Stimulated activated effector memory CD8-positive, alpha-beta T cell treated with anti-CD3 and anti-CD28 coated beads, Interleukin-12 subunit alpha, Interleukin-12 subunit beta, amount 100 ng/mL, for 72 hours (primary cell): ENCODE results near the gene IL17RD.

ENCODE experiments used
- ATAC-seq: fragments of 150-1000 bp; cut with Tn5 transposase; 2 replicates; pipeline ENCODE4 v1.10.0; 2021
- DNase-seq, 2 donors: peaks; one replicate each; pipeline ENCODE4 v3.0.0; 2021 to 2022; ENCODE audit warnings: low spot score in 2 of 2
- H3K27ac Mint-ChIP-seq: one replicate; pipeline ENCODE4 v1.8.0; 2022; ENCODE audit warnings: mild to moderate bottlenecking, mixed read lengths
- H3K36me3 Mint-ChIP-seq: one replicate; pipeline ENCODE4 v1.8.0; 2022; ENCODE audit warnings: mild to moderate bottlenecking, mixed read lengths
- H3K4me1 Mint-ChIP-seq: one replicate; pipeline ENCODE4 v1.8.0; 2022; ENCODE audit warnings: mixed read lengths
- H3K4me3 Mint-ChIP-seq: one replicate; pipeline ENCODE4 v1.8.0; 2022; ENCODE audit warnings: mild to moderate bottlenecking, mixed read lengths
- H3K9me3 Mint-ChIP-seq: one replicate; pipeline ENCODE4 v1.8.0; 2022; ENCODE audit warnings: mixed read lengths

Gene IL17RD

DNA sequence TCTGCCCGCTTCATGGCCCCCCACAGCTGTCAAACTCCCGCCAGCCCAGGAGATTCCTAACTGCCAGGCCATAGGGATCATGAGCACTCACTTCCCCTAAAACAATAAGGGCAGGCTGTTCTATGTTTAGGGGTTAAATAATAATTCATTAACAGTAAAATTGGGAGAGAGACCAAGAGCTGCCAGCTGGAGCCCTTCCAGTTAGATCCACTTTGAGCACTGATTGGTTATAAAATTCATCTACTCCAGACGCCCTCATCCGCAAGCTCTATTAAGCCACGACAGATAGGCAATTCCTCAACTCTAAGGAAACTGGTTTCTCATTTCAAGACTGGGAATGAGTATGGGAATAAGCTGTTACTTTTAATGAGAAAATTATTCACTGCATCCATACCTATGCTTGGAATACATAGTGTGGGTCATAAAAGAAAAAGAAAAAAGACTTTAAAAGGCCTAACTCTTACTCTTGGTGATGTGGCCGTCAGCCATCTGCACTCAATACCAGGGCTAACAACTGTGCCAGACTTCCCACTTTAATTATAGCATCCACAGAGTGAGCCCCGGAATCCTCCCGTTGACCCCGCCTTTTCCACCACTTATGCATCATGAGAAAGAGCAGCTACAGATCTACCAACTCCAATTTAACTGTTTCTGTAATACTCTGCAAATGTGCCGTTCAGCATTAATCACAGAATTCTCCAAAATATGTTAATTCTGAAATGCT is 44.5 kb downstream of the IL17RD start:
- DNase-seq: no peak
- Mint-ChIP-seq H3K4me3 (no peak overlapping the region), H3K4me1 (no peaks in the 10 kb centered on the region), H3K27ac (no peak overlapping the region), H3K9me3 (no peaks in the 10 kb centered on the region), H3K36me3 (no peaks in the 10 kb centered on the region)
- no peak for ATAC-seq

DNA sequence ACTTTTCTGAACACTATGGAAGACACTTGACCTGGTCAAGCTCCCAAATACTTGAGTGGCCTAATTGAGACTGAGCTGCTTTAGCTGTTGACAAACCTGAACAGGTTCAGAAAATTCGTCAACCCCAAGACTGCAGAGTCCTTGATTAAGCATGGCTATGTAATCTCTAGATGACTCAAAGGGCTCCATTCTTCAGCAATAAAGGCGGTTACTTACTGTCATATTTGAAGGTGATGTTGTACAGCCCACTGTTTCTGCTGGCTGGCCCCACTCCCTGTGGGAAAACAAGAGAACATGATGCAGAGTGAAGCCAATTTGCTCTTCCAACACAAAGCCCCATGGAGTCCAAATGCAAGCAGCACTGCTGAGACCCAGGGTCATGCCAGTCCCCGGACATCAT is 45.1 kb downstream of the IL17RD start:
- no peaks in the 10 kb centered on the region for H3K9me3 Mint-ChIP-seq
- H3K4me1 Mint-ChIP-seq: no peaks in the 10 kb centered on the region
- no peak for ATAC-seq
- H3K4me3 Mint-ChIP-seq: no peak overlapping the region
- H3K27ac Mint-ChIP-seq: no peak overlapping the region
- DNase-seq: no peak
- H3K36me3 Mint-ChIP-seq: no peaks in the 10 kb centered on the region

GRCh38 chr3:57118254-57118653 is 46.9 kb downstream of the IL17RD start:
- Mint-ChIP-seq H3K27ac (no peak overlapping the region), H3K9me3 (no peaks in the 10 kb centered on the region), H3K4me1 (no peaks in the 10 kb centered on the region), H3K36me3 (no peaks in the 10 kb centered on the region), H3K4me3 (no peak overlapping the region)
- DNase-seq (no peak), ATAC-seq (no peak)

DNA sequence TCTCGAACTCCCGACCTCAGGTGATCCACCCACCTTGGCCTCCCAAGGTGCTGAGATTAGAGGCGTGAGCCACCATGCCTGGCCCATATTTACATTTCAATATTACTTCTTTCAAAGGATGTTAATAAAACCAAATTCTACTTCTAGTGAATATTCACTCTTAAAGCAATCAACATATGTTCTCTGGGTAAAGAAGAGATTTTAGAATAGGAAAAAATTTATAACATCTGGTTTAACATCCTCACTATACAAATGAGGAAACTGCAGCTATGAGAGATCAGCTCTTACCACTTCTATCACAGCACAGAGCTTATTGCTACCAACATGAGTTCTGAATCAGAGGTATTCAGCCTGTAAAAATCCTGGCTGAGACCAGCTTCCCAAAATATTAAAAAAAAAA is 48.7 kb downstream of the IL17RD start:
- no peaks in the 10 kb centered on the region for H3K36me3 Mint-ChIP-seq
- H3K27ac Mint-ChIP-seq: no peak overlapping the region
- H3K4me3 Mint-ChIP-seq: no peak overlapping the region
- H3K9me3 Mint-ChIP-seq: no peaks in the 10 kb centered on the region
- DNase-seq (no peak), ATAC-seq (no peak)
- peaks cover 12% of the 10 kb centered on the region for H3K4me1 Mint-ChIP-seq

DNA sequence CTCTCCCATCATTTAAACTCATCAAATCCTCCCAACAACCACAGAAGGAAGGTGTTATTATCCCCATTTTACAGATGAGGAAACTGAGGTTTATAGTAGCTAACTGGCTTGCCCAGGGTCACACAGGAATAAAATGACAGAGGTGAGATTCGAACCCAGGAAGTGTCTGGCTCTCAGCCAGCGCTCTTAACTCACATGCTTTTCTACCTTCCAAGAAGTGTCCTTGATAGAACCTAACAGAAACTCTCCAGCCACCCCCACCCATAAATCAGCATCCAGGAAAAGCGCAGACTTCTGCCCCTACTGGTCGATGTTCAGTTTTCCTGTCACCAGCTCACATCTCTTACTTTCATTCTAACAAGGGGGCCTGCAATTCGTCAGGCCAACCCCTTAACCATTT is 52.9 kb downstream of the IL17RD start:
- peaks cover 12% of the 10 kb centered on the region for H3K4me1 Mint-ChIP-seq
- no peaks in the 10 kb centered on the region for H3K9me3 Mint-ChIP-seq
- H3K36me3 Mint-ChIP-seq: no peaks in the 10 kb centered on the region
- no peak for DNase-seq
- no peak for ATAC-seq
- peak overlapping the region; percentile 57 for H3K4me3 Mint-ChIP-seq
- peak overlapping the region; percentile 54 for H3K27ac Mint-ChIP-seq

DNA sequence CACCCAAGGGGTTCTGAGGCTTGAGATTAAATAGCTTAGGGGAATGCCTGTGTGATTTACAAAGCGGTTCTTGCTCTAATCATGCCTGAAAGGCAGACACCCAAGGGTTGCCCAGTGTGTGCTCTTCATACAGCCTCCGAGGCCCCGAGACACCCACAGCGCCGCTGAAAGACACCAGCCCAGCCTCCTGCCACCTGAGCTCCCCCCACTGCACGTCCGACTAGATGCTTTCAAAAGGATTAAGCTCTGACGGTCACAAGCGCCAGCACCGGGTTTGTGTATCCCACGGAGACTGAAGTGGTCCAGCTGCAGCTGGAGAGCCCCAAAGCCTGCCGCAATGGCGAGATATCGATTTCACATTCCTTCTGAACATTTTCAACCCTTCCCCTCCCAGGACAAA is 54.4 kb downstream of the IL17RD start:
- Mint-ChIP-seq H3K9me3 (no peaks in the 10 kb centered on the region), H3K4me3 (no peak overlapping the region), H3K4me1 (peaks cover 12% of the 10 kb centered on the region), H3K27ac (no peak overlapping the region), H3K36me3 (no peaks in the 10 kb centered on the region)
- no peak for DNase-seq
- no peak for ATAC-seq

GRCh38 chr3:57110214-57110613 is 54.9 kb downstream of the IL17RD start:
- Mint-ChIP-seq H3K36me3 (no peaks in the 10 kb centered on the region), H3K27ac (no peak overlapping the region), H3K9me3 (no peaks in the 10 kb centered on the region), H3K4me1 (peaks cover 12% of the 10 kb centered on the region), H3K4me3 (no peak overlapping the region)
- DNase-seq: no peak
- no peak for ATAC-seq

- H3K36me3 Mint-ChIP-seq: no peaks in the 10 kb centered on the region
- DNase-seq (no peak), ATAC-seq (no peak)
- H3K4me1 Mint-ChIP-seq: peaks cover 12% of the 10 kb centered on the region
- H3K9me3 Mint-ChIP-seq: no peaks in the 10 kb centered on the region
- no peak overlapping the region for H3K4me3 Mint-ChIP-seq
- no peak overlapping the region for H3K27ac Mint-ChIP-seq
Observed at GRCh38 chr3:57109437-57110199, 55.5 kb downstream of the IL17RD start.

- Mint-ChIP-seq H3K4me1 (peaks cover 12% of the 10 kb centered on the region), H3K9me3 (no peaks in the 10 kb centered on the region), H3K27ac (no peak overlapping the region), H3K4me3 (no peak overlapping the region), H3K36me3 (no peaks in the 10 kb centered on the region)
- ATAC-seq: no peak
- no peak for DNase-seq
Observed at GRCh38 chr3:57108684-57109083, 56.5 kb downstream of the IL17RD start.

DNA sequence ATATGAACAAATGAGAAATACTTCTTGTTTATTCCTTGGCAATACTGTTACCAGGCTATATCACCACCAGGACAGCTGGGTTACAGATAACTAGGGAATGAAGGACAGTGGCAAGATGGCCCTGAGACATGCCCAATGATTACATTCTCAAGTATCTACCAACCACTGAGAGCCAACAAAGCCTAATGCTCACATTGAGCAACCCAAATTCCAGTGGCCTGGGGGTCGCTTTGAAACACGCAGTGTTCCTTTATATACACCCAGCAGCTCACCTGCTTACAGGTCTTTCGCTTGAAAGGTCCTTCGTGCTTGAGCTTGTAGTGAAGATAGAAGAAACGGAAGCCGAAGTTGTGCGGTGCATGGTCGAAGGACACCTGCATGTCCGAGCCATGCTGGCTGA is 59.6 kb downstream of the IL17RD start:
- ATAC-seq: no peak
- Mint-ChIP-seq H3K27ac (no peak overlapping the region), H3K36me3 (no peaks in the 10 kb centered on the region), H3K9me3 (no peaks in the 10 kb centered on the region), H3K4me1 (no peaks in the 10 kb centered on the region), H3K4me3 (no peak overlapping the region)
- no peak for DNase-seq

DNA sequence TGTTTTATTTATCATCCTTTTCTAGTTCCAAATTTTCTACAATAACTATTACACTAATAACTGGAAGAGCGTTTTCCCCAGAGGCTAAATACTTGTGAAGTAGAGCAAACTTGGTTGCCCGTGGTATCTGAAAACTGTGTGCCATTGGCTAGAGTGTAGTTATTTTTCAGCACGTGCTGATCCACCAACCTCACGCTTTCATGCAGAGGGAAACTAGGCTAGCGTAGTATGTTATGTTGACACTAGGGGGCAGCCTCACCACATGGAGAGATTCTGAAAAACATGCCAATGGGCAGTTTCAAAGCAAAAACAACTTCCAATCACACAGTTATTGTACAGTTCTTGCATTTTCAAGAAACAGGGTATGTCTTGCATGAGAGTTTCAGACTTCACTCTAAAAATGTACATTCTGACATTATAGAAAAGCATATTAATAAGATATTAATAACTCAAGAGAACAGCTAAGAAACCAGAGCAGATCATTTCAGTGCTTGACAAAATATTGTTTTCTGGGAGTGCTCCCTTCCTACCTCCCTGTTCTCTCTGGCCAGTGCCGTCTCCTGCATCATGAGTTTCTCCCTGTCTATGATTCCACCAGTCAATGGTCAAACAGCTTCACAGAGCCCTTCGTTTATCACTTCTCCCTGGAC is 65.0 kb downstream of the IL17RD start:
- Mint-ChIP-seq H3K4me1 (no peaks in the 10 kb centered on the region), H3K4me3 (no peak overlapping the region), H3K27ac (no peak overlapping the region), H3K9me3 (no peaks in the 10 kb centered on the region), H3K36me3 (no peaks in the 10 kb centered on the region)
- DNase-seq (peak; percentile 46 to 78), ATAC-seq (peak; percentile 69)

DNA sequence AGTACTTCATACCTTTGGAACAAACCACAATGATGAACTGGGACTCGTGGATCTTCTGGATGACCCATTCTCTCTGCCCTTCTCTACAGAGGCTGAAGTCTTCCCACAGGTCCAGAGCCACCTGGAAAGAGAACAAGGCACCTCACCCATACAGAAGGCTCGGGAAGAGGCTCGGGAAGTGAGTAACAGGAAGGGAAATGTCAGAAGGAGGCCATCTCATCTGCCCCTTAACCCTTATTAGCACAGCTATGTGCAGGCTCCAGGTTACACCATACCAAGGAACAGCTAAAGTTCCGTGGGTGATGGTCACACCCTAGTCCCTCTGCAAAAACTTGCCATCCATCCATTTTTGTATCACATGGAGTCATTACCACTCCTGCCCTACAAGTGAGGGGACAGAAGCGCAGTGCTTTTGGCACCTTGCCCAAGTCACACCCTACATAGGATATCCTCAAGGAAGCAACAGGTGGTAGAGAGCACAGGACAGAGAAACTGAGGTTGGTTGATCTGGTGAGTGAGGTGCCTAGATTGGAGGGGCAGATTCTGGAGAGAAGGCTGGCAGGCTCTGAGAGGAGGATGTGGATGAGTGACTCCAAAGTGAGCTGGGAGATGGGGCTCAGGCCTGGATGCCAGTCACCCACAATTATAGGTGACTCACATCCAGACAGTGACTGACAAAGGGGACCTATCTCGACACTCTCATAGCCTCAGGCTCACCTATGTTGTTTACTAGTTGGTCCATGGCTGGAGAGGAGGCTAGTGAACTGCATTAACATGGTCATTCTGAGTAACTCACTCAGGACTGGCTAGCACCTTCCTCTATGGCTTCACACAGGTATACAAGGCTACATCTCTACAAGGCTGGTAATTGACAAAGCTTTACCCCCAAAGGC is 66.5 kb downstream of the IL17RD start:
- Mint-ChIP-seq H3K4me1 (no peaks in the 10 kb centered on the region), H3K9me3 (no peaks in the 10 kb centered on the region), H3K36me3 (no peaks in the 10 kb centered on the region), H3K27ac (no peak overlapping the region), H3K4me3 (no peak overlapping the region)
- DNase-seq (no peak), ATAC-seq (peak; percentile 37)

DNA sequence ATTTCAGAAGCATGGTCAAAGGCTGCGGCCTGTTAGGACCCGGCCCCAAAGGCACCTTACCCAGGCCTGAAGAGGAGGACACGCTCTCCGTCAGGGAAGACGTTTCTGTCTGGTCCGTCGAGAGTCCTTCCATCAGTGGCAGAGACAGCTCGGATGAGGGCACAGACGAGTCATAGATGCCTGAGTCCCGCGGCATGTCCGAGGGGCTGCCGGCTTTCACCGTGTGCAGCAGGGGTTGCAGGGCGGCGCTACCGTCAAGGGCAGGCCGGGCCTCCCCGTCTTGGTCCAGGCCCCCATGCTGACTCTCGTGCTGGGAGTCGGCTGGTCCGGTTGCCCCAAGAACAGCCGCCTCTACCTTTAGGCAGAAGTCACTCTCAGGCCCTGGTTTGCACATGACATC is 67.6 kb downstream of the IL17RD start:
- no peaks in the 10 kb centered on the region for H3K36me3 Mint-ChIP-seq
- no peak overlapping the region for H3K4me3 Mint-ChIP-seq
- H3K9me3 Mint-ChIP-seq: no peaks in the 10 kb centered on the region
- DNase-seq: no peak
- no peak overlapping the region for H3K27ac Mint-ChIP-seq
- H3K4me1 Mint-ChIP-seq: no peaks in the 10 kb centered on the region
- no peak for ATAC-seq

GRCh38 chr3:57095363-57095762 is 69.8 kb downstream of the IL17RD start:
- Mint-ChIP-seq H3K4me3 (no peak overlapping the region), H3K36me3 (no peaks in the 10 kb centered on the region), H3K9me3 (no peaks in the 10 kb centered on the region), H3K4me1 (no peaks in the 10 kb centered on the region), H3K27ac (no peak overlapping the region)
- ATAC-seq: no peak
- no peak for DNase-seq

- H3K9me3 Mint-ChIP-seq: no peaks in the 10 kb centered on the region
- ATAC-seq (no peak), DNase-seq (no peak)
- no peak overlapping the region for H3K27ac Mint-ChIP-seq
- H3K4me3 Mint-ChIP-seq: no peak overlapping the region
- H3K4me1 Mint-ChIP-seq: no peaks in the 10 kb centered on the region
- H3K36me3 Mint-ChIP-seq: no peaks in the 10 kb centered on the region
Observed at GRCh38 chr3:57094575-57094974, 70.6 kb downstream of the IL17RD start.
